NT2/D1 (cell line): ENCODE measurements around the gene GALC.

Experiments used
- SUZ12 ChIP-seq: IDR thresholded peaks from 2 replicates; pipeline ENCODE4 v1.6.1; 2011; ENCODE audit not compliant: insufficient read length, insufficient read depth; ENCODE audit errors: extremely low read depth
- YY1 ChIP-seq: IDR thresholded peaks from 2 replicates; pipeline ENCODE4 v1.6.1; 2011; ENCODE audit not compliant: insufficient read length, insufficient read depth
- ZNF274 ChIP-seq: IDR thresholded peaks from 2 replicates; pipeline ENCODE4 v1.6.1; 2011; ENCODE audit warnings: mild to moderate bottlenecking, low read depth, low read length

DNA sequence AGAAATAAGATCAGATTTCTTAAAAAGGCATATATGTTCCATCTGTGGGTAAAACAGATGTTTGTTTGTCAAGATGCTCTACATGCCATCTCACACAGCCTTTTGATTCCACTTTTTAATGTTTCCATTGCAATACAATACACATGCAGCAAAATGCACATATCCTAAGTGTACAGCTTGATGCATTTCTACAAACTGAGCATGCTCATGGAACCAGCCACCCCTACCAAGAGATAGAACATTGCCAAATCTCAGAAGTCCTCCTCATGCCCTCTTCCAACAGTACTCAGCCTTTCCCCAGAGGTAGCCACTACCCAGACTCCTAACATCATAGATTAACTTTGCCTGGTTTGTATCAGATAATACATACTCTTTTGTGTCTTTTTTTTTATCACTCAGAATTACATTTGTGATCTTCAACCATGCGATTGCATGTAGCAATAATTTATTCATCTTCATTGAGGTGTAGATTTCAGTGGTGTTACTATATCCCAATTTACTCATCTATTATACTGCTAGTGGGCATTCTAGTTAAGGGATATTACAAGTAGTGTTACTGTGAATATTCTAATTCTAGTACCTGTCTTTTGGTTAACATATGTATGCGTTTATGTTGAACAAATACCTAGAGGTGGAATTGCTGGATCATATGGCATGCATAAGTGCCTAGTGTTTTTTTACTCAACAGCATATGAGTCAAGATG is 15.2 kb upstream of the GALC start:
- TF ChIP-seq YY1 = no peak
- TF ChIP-seq SUZ12 = no peak
- TF ChIP-seq ZNF274 = no peak
